Glutamatergic neuron (in vitro differentiated cells): Measurements from ENCODE around the gene POLE. TPM values are rescaled to one million over a fixed set of nuclear protein-coding genes. Genes with fewer than 3 reads are reported as not detected.

Source experiments
- DNase-seq: peaks from one replicate; pipeline ENCODE4 v3.0.0; 2022
- H3K27ac Mint-ChIP-seq: one replicate; pipeline ENCODE4 v1.8.0; 2020; ENCODE audit warnings: mild to moderate bottlenecking, mixed read lengths, inconsistent platforms; ENCODE audit not compliant: unreplicated experiment
- H3K27me3 Mint-ChIP-seq: one replicate; pipeline ENCODE4 v1.8.0; 2020; ENCODE audit warnings: mild to moderate bottlenecking, moderate library complexity, mixed read lengths, inconsistent platforms; ENCODE audit not compliant: unreplicated experiment
- H3K36me3 Mint-ChIP-seq: one replicate; pipeline ENCODE4 v1.8.0; 2020; ENCODE audit warnings: mild to moderate bottlenecking, mixed read lengths, inconsistent platforms; ENCODE audit not compliant: unreplicated experiment
- H3K4me1 Mint-ChIP-seq: one replicate; pipeline ENCODE4 v1.8.0; 2020; ENCODE audit warnings: mild to moderate bottlenecking, low read depth, mixed read lengths, inconsistent platforms; ENCODE audit not compliant: unreplicated experiment
- H3K4me3 Mint-ChIP-seq: one replicate; pipeline ENCODE4 v1.8.0; 2020; ENCODE audit warnings: mild to moderate bottlenecking, mixed read lengths, inconsistent platforms; ENCODE audit not compliant: unreplicated experiment
- H3K9me3 Mint-ChIP-seq: one replicate; pipeline ENCODE4 v1.8.0; 2020; ENCODE audit warnings: mild to moderate bottlenecking, moderate library complexity, mixed read lengths, inconsistent platforms; ENCODE audit not compliant: unreplicated experiment
- total RNA-seq: library from RNA; stranded (reverse); fragmentation: NEBNext Ultra II Directional; extraction: Animal tissue kit (Norgen Biotek cat#: 25700); gene quantifications from one replicate; pipeline ENCODE4 v1.2.1, GENCODE V29; 2021; ENCODE audit not compliant: unreplicated experiment
- TF ChIP-seq, protein P1 (sequence below): fragments of 200-600 bp; sonication (generic); IDR thresholded peaks from one replicate; pipeline ENCODE4 v1.5.0; 2021; ENCODE audit not compliant: partially characterized antibody, unreplicated experiment

Gene POLE
- total RNA-seq, 1 donor from 2014 or later, result 38.6 TPM

DNA sequence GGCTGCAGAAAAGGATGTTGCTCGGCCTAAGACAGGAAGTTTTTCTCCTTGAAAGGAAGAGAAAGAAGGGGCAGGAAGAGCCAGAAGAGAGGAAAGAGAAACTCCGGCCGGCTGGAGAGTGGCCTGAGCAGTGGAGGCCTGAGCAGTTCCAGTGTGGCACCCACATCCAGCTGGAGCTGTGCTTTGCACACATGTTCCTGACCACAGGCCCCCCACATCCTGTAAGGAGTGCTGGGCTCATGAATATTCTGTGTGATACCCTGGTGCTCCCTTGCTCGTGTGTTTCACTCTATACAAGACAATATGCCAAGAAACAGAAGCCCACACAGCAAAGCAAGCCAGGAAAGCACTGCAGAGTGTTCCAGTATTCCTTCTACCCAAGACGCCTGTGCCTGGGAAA is 27.1 kb downstream of the POLE start:
- no peaks in the 10 kb centered on the region for H3K4me1 Mint-ChIP-seq
- no peaks in the 10 kb centered on the region for H3K36me3 Mint-ChIP-seq
- TF ChIP-seq, protein P1, sequence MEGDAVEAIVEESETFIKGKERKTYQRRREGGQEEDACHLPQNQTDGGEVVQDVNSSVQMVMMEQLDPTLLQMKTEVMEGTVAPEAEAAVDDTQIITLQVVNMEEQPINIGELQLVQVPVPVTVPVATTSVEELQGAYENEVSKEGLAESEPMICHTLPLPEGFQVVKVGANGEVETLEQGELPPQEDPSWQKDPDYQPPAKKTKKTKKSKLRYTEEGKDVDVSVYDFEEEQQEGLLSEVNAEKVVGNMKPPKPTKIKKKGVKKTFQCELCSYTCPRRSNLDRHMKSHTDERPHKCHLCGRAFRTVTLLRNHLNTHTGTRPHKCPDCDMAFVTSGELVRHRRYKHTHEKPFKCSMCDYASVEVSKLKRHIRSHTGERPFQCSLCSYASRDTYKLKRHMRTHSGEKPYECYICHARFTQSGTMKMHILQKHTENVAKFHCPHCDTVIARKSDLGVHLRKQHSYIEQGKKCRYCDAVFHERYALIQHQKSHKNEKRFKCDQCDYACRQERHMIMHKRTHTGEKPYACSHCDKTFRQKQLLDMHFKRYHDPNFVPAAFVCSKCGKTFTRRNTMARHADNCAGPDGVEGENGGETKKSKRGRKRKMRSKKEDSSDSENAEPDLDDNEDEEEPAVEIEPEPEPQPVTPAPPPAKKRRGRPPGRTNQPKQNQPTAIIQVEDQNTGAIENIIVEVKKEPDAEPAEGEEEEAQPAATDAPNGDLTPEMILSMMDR, result no peak
- H3K27ac Mint-ChIP-seq, result no peak overlapping the region
- H3K4me3 Mint-ChIP-seq, result no peak overlapping the region
- peaks cover 1% of the 10 kb centered on the region for H3K27me3 Mint-ChIP-seq
- no peaks in the 10 kb centered on the region for H3K9me3 Mint-ChIP-seq
- DNase-seq, result no peak

DNA sequence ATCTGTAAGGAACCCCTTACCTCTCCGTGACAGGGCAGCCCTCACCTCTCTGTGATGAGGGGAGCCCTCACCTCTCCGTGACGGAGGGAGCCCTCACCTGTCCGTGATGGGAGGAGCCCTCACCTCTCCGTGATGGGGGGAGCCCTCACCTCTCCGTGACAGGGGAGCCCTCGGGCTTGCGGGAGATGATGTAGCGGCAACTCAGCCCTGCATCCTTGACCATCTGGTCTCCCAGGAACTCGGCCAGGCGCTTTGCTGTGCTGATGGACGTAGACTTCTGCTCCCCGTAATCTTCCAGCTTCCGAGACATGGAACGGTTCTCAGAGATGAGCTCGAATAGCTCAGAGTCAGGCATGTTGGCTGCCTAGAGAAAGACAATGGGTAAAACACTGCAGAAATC is 28.0 kb downstream of the POLE start:
- H3K9me3 Mint-ChIP-seq, result no peaks in the 10 kb centered on the region
- H3K36me3 Mint-ChIP-seq, result no peaks in the 10 kb centered on the region
- H3K27me3 Mint-ChIP-seq, result peaks cover 1% of the 10 kb centered on the region
- no peak overlapping the region for H3K4me3 Mint-ChIP-seq
- no peak for DNase-seq
- no peaks in the 10 kb centered on the region for H3K4me1 Mint-ChIP-seq
- no peak overlapping the region for H3K27ac Mint-ChIP-seq
- TF ChIP-seq, protein P1, result no peak

DNA sequence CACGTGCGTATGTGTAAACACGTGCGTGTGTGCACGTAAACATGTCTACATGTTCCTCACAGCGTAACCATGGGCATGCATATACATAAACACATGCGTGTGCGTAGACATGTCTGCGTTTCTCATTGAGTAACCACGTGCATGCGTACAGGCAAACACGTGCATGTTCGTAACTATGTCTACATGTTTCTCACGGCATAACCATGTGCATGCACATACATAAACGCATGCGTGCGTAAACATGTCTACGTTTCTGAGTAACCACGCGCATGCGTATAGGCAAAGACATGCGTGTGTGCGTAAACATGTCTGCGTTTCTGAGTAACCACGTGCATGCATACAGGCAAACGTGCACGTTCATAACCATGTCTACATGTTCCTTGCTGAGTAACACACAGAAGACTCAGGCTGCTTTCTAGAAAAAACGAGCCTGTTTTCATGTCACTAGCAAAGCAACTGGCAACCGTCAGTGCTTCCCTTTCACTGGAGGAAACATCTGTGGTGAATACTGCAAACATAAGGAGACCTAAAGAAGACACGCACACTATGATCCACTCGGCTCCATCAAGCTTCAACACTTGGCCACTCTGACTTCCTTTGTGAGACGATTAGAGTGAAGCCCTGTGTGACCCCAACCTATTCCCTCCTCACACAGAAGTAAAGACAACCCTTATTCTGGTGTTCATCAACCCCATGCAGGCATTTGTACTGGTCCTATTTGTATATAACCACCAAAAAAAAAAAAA is 28.8 kb downstream of the POLE start:
- peaks cover 1% of the 10 kb centered on the region for H3K27me3 Mint-ChIP-seq
- TF ChIP-seq, protein P1, result no peak
- H3K9me3 Mint-ChIP-seq, result no peaks in the 10 kb centered on the region
- H3K27ac Mint-ChIP-seq, result no peak overlapping the region
- no peak overlapping the region for H3K4me3 Mint-ChIP-seq
- H3K36me3 Mint-ChIP-seq, result no peaks in the 10 kb centered on the region
- DNase-seq, result no peak
- no peaks in the 10 kb centered on the region for H3K4me1 Mint-ChIP-seq

DNA sequence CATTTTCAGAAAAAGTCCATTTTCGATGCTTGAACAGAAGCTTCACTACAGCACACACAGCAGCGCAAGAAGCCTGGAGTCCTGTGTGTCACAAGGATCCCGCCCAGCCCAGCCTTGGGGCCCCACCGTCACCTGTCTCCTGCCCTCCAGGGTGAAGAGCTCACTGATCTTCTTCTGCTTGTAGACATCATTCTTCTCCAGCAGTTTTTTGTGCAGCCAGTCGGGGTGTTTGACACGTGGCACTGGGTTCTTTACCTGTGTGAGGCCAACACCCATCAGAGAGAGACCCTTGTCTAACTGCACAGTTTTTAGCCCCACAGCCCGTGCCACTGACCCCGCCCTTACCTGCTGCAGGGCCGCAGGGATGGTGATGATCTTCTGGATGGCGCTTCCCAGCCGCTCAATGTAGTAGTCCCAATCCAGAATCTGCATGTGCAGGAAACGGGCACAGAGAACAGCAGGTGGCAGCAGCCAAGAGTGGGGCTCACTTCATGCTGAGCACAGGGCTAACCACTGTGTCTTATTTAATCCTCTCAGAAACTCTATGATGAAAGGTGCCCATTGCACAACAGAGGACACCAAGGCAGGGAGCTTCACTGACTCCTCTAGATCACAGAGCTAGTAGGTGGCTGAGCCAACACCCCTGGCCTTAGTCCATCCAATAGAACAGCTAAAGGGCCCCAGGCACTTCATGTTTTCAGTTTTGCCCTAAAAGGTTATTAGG is 30.0 kb downstream of the POLE start:
- Mint-ChIP-seq H3K4me3 (no peak overlapping the region), H3K36me3 (no peaks in the 10 kb centered on the region), H3K4me1 (no peaks in the 10 kb centered on the region), H3K27ac (no peak overlapping the region), H3K27me3 (peaks cover 1% of the 10 kb centered on the region), H3K9me3 (no peaks in the 10 kb centered on the region)
- DNase-seq, result no peak
- TF ChIP-seq, protein P1, result no peak

DNA sequence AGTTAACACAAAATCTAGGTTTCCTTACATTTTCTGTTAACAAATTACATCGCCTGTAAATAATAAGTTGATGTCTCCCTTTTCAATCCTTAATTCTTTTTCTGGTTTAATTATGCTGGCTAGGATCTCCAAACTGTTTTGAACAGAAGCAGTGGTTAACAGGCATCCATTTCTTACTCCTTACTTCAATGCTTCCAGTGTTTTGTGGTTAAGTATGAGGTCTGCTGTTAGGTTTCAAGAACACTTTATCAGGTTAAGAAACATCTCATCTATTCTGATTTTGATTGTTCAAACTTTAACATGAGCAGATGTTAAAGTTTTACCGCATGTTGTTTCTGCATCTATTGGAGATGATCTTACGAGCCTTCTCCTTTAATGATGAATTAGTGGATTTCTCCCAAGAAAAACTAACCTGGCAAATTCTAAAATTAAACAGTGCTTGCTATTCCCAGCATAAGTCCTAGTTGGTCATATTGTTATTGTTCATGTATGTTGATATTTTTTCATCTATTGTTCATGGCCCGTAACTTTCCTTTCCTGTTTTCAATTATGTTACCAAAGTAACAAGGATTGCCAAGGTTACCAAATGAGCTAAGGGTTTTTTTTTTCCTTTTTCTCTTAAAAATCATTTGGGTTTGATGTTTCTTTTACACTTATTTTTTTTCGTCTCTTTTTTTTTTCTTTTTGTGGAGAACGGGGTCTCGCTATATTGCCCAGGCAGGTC is 33.4 kb downstream of the POLE start:
- no peaks in the 10 kb centered on the region for H3K9me3 Mint-ChIP-seq
- no peaks in the 10 kb centered on the region for H3K4me1 Mint-ChIP-seq
- H3K27me3 Mint-ChIP-seq, result peaks cover 1% of the 10 kb centered on the region
- H3K27ac Mint-ChIP-seq, result no peak overlapping the region
- no peak for DNase-seq
- no peaks in the 10 kb centered on the region for H3K36me3 Mint-ChIP-seq
- TF ChIP-seq, protein P1, result no peak
- H3K4me3 Mint-ChIP-seq, result no peak overlapping the region
